Measurements from ENCODE around the gene GTPBP10. TPM values are rescaled to one million over a fixed set of nuclear protein-coding genes. Genes with fewer than 3 reads are reported as not detected.
"Not testable (repeated sequence)": the region's sequence is repeated elsewhere in the genome, so short reads cannot be mapped to it uniquely, and the experiment has no call there.

The GTPBP10 gene
- total and polyA plus RNA-seq, 2 of the 13 experiments (the other 11 are each of a cell fraction or from before 2014, with no cell fraction given) = 13.3 to 38.7 TPM

DNA sequence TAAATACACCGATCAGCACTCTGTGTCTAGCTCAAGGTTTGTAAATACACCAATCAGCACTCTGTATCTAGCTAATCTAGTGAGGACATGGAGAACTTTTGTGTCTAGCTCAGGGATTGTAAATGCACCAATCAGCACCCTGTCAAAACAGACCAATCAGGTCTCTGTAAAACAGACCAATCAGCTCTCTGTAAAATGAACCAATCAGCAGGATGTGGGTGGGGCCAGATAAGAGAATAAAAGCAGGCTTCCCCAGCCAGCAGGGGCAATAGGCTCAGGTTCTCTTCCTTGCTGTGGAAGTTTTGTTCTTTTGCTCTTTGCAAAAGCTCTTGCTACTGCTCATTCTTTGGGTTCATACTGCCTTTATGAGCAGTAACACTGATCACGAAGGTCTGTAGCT, 11.6 kb upstream of the GTPBP10 start:
- BruUV-seq (replicated peaks); CTCF ChIA-PET (ENCODE audit: low intra/inter-chr PET ratio, low total read pairs); H3K79me2 ChIP-seq (ENCODE audit: insufficient read depth, low read length); POLR2A ChIA-PET; H3K4me1 ChIP-seq (ENCODE audit: insufficient read depth, low read length); H3K27me3 ChIP-seq (ENCODE audit: control insufficient read depth in 1 of 2, insufficient read depth in 2 of 2, low read length in 2 of 2); in situ Hi-C loops (cut with HindIII; ENCODE audit: extremely low pct_ligation_motif_present, low pct_unique_long_range_greater_than_20kb); H3K9ac ChIP-seq (ENCODE audit: insufficient read depth, low read depth, low read length); H3K4me2 ChIP-seq (ENCODE audit: low read depth, low read length); DNase-seq (ENCODE audit: low spot score); intact Hi-C loops (cut with micrococcal nuclease; ENCODE audit: unreplicated experiment); ATAC-seq; H3K4me3 ChIP-seq (replicated peaks in 1 of 3; ENCODE audit: insufficient read depth in 1 of 3, low read depth in 2 of 3, low read length in 3 of 3); H3K27ac ChIP-seq (ENCODE audit: extremely low read length, insufficient read depth, low read length); H4K20me1 ChIP-seq (ENCODE audit: insufficient read depth, low read length); H3K36me3 ChIP-seq (replicated peaks in 1 of 2; ENCODE audit: control insufficient read depth in 1 of 2, insufficient read depth in 2 of 2, low read length in 2 of 2); FAIRE-seq; H3K9me3 ChIP-seq (ENCODE audit: low read length): not testable (repeated sequence)
- WGBS (ENCODE audit: low lambda C conversion rate) = 47% methylated on average over 2 of the region's 2 CpGs
- H2AFZ ChIP-seq (ENCODE audit: low read length) = peak overlapping the region; percentile 63
- 0 out of 2 replicates have a peak, but pooled peaks have one; percentile 22 for TF ChIP-seq ZMYM4 (CRISPR knock-in tag; IDR thresholded peaks at IDR 0.05)
- TF ChIP-seq NFYB (CRISPR knock-in tag; IDR thresholded peaks at IDR 0.05) = peak; percentile 60
- peak; percentile 58; the same call in 1 of the 2 replicates for TF ChIP-seq NFYC (CRISPR knock-in tag; IDR thresholded peaks at IDR 0.05)

GRCh38 chr7:90337106-90337505, 9.4 kb upstream of the GTPBP10 start:
- no peaks in the 10 kb centered on the region for H4K20me1 ChIP-seq (ENCODE audit: insufficient read depth, low read length)
- H3K4me2 ChIP-seq (ENCODE audit: low read depth, low read length) = no peak overlapping the region
- no peaks in the 10 kb centered on the region for H3K9me3 ChIP-seq (ENCODE audit: low read length)
- H3K79me2 ChIP-seq (ENCODE audit: insufficient read depth, low read length) = no peaks in the 10 kb centered on the region
- intact Hi-C loops (cut with micrococcal nuclease; ENCODE audit: unreplicated experiment) = no loop called here
- H3K27ac ChIP-seq (ENCODE audit: extremely low read length, insufficient read depth, low read length) = no peak overlapping the region
- ChIA-PET POLR2A (interaction anchor here (1.0 kb wide), 1 partner anchor 9 kb away, joined by 3 read pairs; no protein-coding TSS in a partner anchor), CTCF (ENCODE audit: low intra/inter-chr PET ratio, low total read pairs) (no interaction called here)
- TF ChIP-seq RAD51 (IDR thresholded peaks at IDR 0.05; ENCODE audit: borderline replicate concordance) = no peak
- TF ChIP-seq HDAC6 (IDR thresholded peaks at IDR 0.05; ENCODE audit: low read depth, low read length) = no peak
- no peak for TF ChIP-seq JUND (CRISPR knock-in tag; IDR thresholded peaks at IDR 0.05)
- TF ChIP-seq ZNF878 (CRISPR knock-in tag; IDR thresholded peaks at IDR 0.05) = no peak
- no peak for TF ChIP-seq ZNF382 (CRISPR knock-in tag; IDR thresholded peaks at IDR 0.05; ENCODE audit: borderline replicate concordance)
- no peak for TF ChIP-seq ZNF530 (CRISPR knock-in tag; IDR thresholded peaks at IDR 0.05; ENCODE audit: low read depth)
- H3K4me1 ChIP-seq (ENCODE audit: insufficient read depth, low read length) = no peaks in the 10 kb centered on the region
- FAIRE-seq = no peak
- H2AFZ ChIP-seq (ENCODE audit: low read length) = no peak overlapping the region
- BruUV-seq (replicated peaks) = no TSS peak
- no peak overlapping the region for H3K4me3 ChIP-seq (replicated peaks in 1 of 3; ENCODE audit: insufficient read depth in 1 of 3, low read depth in 2 of 3, low read length in 3 of 3)
- no peaks in the 10 kb centered on the region for H3K36me3 ChIP-seq (replicated peaks in 1 of 2; ENCODE audit: control insufficient read depth in 1 of 2, insufficient read depth in 2 of 2, low read length in 2 of 2)
- in situ Hi-C loops (cut with HindIII; ENCODE audit: extremely low pct_ligation_motif_present, low pct_unique_long_range_greater_than_20kb) = no loop called here
- H3K9ac ChIP-seq (ENCODE audit: insufficient read depth, low read depth, low read length) = no peak overlapping the region
- DNase-seq (ENCODE audit: low spot score) = no peak
- no peaks in the 10 kb centered on the region for H3K27me3 ChIP-seq (ENCODE audit: control insufficient read depth in 1 of 2, insufficient read depth in 2 of 2, low read length in 2 of 2)
- no peak for ATAC-seq
